ENCODE results near the gene AGBL4.

DNA sequence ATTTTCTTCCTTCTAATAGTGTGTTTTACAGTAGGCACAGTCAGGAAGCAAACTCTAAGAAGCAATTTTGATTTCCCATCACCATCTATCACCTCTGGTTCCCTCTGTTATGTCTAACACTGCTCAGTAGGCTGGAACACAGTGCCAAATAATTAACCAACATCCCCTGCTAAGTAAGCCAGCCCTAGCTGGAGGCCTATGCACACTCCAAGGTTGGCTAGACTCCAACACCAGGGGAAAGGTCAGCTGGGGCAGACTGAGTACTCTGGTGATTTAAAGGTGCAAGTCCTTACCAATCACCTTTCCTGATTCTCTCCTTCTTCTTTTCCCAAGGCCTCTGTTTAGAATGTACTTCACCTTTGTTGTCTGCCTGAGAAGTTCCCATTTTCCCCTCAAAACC lies 1200.6 kb downstream of the AGBL4 start:
- TF ChIP-seq, protein P1, sequence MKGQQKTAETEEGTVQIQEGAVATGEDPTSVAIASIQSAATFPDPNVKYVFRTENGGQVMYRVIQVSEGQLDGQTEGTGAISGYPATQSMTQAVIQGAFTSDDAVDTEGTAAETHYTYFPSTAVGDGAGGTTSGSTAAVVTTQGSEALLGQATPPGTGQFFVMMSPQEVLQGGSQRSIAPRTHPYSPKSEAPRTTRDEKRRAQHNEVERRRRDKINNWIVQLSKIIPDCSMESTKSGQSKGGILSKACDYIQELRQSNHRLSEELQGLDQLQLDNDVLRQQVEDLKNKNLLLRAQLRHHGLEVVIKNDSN (IDR thresholded peaks at IDR 0.05), result no peak
- TF ChIP-seq, protein P2, sequence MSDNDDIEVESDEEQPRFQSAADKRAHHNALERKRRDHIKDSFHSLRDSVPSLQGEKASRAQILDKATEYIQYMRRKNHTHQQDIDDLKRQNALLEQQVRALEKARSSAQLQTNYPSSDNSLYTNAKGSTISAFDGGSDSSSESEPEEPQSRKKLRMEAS (IDR thresholded peaks at IDR 0.05), result no peak

Measured in Ishikawa (cell line).